ENCODE results near the gene ABCF2.

DNA sequence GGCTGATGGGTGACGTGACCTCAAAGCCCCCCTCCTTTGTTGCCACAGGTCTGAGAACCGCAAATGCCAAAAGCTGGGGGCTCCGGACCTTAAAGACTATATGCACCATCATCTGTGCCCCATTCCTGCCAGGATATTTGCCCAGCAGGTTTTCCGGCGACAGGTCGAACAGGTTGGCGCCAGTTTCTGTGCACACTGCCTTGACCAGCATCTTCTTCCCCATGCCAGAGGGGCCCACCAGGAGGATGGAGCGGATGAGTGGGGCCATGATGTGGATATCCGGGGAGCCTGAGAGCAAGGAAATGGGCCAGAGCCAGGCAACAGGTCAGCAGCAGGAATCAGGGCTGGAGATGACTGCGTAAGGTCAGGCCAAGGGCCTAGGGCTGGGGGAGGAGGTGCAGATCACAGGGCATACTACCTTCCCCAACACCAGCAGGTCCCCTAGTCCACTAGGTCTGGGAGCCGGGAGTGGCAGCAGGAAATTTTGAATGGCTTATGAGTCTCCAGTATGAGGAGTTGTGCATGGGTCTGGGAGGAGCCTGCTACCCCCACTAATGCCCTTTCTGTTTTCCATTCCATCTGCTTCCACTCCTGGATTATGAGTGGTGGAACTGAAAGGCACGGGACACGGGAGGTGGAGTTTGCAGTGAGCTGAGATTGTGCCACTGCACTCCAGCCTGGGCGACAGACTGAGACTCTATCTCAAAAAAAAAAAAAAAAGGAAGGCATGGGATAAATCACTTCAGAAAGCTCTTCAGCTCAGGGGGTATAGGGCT lies 33.6 kb downstream of the ABCF2 start:
- TF ChIP-seq, protein P1, sequence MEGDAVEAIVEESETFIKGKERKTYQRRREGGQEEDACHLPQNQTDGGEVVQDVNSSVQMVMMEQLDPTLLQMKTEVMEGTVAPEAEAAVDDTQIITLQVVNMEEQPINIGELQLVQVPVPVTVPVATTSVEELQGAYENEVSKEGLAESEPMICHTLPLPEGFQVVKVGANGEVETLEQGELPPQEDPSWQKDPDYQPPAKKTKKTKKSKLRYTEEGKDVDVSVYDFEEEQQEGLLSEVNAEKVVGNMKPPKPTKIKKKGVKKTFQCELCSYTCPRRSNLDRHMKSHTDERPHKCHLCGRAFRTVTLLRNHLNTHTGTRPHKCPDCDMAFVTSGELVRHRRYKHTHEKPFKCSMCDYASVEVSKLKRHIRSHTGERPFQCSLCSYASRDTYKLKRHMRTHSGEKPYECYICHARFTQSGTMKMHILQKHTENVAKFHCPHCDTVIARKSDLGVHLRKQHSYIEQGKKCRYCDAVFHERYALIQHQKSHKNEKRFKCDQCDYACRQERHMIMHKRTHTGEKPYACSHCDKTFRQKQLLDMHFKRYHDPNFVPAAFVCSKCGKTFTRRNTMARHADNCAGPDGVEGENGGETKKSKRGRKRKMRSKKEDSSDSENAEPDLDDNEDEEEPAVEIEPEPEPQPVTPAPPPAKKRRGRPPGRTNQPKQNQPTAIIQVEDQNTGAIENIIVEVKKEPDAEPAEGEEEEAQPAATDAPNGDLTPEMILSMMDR (conservative IDR thresholded peaks at IDR 0.05 in 1 of 2, IDR thresholded peaks at IDR 0.05 in 1 of 2; ENCODE audit: extremely low read depth in 1 of 2, insufficient read depth in 1 of 2, low read depth in 1 of 2, low read length in 2 of 2) = no peak
- no peak for TF ChIP-seq EZH2 (IDR thresholded peaks at IDR 0.05; ENCODE audit: borderline replicate concordance, low read length)
